GM11168 (cell line): ENCODE data around the gene YARS1.

Experiments
- in situ Hi-C: fragments of 300-500 bp; cut with MboI; formaldehyde crosslinking; loops from one replicate; pipeline ENCODE4 v1.12.0; 2022; ENCODE audit warnings: low sequenced_read_pairs; ENCODE audit not compliant: unreplicated experiment

YARS1 gene

DNA sequence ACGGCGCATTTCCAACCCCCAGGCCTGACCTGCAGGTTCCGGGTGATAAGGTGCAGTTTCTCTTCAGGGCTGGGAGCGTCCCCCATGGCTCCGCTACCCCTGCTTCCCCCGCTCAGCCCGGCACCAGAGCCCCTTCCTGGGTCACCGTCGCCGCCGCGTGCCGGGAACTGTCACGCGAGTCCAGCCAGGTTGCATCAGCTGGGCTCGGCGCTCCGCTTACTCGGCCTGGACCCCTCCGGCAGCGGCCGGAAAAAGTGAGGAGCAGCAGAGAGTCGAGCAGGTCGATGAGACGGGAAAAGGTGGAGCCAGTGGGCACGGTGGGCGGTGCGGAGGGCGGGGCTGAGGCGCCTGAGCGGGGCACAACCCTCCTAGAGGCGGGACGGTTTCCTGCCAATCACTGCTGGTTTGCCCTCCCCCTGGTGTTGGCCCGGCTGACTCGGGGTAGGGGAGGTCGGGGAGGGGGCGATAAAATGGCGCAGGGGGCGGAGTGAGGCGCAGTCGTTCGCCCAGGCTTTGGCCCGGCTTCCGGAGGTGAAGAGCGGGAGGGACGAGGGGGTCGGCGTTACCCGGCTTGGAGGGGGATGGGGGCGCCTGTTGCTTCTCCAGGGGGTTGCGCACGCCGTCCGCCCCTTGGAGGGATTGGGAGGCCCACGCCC is at the start of gene YARS1, which contains the start of gene S100PBP:
Gene YARS1 (minus strand): TSS at position 200 of the 656 bp plus-strand sequence. CDS start 114 bp downstream, at position 86.
Gene S100PBP (plus strand): TSS at position 495 of the 656 bp plus-strand sequence. CDS start 8,447 bp downstream, outside the sequence.
- in situ Hi-C loops, result no loop called here

DNA sequence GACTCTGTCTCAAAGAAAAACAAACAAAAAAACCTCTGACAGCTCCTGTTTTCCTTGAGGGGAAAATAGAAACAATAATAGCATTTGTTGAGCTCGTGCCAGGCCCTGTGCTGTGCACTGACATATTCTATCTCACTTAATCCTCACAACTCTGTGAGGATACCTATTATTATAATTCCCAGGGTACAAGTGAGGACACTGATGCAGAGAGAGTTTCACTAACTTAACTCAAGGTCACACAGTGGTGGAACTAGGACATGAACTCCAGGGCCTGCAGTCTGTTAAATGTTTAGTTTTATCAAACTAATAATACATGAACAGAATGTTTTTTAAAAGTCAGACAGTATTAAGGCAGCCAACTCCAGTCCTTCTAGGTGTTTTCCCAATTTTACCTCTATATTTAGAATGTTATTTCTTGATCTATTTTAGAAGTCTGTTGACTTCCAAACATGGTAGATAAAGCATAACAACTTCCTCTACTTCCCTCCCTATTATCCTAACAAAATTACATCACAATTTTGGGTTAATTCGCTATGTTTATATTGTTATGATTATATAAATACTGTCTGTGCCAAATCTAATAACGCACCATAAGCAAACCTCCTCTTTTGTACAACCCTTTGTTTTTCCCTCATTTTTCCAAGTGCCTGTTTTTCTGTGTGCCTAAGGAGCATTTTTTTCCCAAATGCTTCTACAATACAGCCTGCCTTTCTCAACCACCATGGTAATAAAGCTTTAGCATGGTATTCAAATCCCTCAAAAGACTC is 48.7 kb upstream of the YARS1 start:
- in situ Hi-C loops, result no loop called here

GRCh38 chr1:32864375-32865019 is 47.3 kb upstream of the YARS1 start:
- in situ Hi-C loops, result no loop called here

DNA sequence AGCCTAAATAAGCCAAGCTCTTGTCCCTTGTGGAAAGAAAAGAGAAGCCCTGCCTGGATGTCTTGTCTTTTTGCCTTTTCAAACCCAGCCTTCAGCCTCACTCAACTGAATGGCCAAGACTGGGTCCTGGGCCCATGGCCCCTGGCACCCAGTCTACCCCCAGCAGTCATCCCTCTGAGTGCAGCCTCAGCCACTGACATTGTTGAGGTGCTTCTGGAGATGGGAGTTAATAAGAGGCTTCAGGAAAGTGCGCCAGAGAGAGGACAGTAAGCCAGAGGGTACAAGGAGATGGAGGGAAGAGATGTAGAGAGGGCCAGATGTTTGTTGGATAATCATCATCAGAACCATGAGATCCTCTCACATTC is 46.7 kb upstream of the YARS1 start:
- in situ Hi-C loops, result no loop called here

- in situ Hi-C loops, result no loop called here
Measured at GRCh38 chr1:32863218-32863880, 46.2 kb upstream of the YARS1 start.

GRCh38 chr1:32861904-32862695 is 44.9 kb upstream of the YARS1 start:
- in situ Hi-C loops, result no loop called here

GRCh38 chr1:32860566-32860965 is 43.4 kb upstream of the YARS1 start:
- in situ Hi-C loops, result no loop called here

DNA sequence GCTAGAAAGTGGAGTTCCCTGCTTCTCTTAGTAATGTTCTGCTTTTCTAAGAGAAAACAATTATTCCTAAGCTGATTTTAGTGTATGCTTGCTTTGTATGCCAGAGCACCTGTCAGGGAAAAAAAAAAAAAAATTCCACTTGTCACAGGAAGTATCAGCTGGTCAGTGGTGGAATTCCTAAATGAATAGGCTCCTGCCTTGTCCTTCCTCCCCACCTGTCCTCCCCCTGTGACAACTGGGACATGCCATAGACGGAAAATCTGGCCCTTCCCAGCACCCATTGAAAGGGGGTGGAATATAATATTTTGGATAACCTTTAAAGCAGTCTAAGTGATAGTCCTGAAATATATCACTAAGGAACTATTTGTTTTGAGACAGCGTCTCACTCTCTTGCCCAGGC is 42.8 kb upstream of the YARS1 start:
- in situ Hi-C loops, result no loop called here

DNA sequence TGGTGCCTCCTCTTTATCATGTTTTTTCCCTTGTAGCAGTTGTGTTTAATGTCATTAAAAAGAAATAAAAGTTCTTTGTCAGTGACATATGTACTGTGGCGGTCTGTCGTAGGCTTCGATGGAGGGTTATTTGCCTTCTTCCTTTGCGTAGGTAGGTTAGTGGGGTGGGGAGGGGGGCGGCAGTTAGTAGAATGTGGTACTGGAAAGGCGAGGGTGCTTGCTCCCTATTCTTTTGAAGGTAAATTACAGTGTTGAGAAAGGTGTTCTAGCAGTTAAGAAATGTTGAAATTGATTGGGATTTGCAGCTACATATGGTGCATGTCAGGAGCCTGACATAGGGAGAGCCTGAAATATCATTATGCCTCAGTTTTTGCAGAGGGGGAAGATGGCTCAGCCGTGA is 41.6 kb upstream of the YARS1 start:
- in situ Hi-C loops, result no loop called here

DNA sequence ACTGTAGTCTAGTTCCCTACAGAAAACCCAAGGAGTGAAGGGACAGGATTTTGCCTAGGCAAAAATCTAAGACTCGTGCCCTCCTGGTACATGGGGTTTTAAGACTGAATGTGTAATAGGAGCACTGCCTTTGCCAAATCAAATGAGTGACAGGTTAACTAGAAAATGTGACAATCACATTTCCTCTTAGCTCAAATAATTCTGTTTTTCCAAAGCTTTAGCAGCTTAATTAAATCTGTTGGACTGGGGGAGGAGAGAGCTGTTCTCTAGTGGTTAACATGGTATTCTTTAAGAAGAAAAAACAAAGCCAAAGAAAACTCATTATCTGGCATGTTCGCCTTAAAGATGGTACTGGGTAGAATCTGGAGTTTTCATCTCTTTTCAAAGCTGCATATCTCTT is 41.0 kb upstream of the YARS1 start:
- in situ Hi-C loops, result no loop called here

DNA sequence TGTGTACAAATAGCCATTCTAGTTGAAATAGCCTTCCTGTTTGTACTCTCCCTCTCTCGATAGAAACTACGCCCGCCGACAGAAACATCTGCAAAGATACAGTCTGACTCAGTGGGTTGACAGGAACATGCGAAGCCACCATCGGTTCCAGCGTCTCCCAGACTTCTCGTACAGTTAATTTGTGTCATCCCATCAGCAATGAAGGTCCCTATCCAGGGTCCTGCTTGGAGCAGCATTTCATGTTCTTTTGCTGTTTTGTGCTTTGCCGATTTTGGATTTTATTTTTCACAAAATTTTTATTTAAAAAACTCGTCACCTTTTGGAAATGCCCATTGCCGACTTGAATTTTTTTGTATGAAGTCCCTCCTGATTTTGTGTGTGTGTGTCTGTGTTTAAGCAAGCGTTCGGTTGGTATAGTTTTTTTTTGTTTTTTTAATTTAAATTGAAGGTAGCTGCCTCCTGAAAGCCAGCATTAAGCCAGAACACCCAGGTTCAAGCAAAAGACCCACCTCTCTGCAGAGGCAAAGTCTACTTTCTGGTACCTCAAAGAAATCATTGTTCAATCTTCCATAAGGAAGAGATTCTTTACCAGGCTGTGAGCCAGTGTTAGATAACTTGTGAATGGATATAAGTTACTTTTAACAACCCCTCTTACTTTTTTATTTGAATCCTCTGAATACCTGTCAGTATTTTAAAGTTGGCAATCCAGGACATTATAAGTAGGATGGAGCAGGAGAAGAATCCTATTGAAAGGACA is 38.9 kb upstream of the YARS1 start:
- in situ Hi-C loops, result no loop called here

DNA sequence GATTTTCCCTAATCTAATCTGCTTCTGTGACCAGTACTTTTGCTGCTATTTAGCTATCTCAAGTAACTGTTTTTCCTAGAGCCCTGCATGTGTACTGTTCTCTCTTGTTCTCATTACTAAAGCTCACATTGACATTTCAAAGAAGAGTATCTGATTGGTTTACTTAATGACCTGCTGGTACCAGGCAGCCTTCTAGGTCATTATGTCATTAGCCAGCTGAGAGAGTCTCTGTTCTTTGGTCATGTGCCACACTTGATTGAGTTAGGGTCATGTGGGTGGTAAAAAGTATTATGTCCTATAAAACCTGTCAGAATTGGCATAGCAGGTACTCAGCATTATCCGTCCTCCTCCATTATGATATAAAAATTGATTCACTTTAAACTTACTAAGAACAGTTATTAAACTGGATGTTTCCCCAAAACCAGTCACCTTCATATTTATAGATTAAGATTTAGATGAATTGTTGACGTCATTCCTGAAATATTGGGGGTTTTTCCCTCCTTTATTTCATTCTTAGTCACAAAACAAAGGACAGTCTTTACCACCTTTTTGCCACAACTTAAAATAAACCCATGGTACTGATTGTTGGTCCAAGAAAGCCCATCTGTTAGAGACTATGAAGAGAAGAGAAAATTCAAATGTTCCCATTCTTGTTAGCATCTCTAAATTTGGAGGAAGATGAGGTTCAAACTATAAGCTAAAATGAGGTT is 31.4 kb upstream of the YARS1 start:
- in situ Hi-C loops, result no loop called here

- in situ Hi-C loops, result no loop called here
Measured at GRCh38 chr1:32831878-32832277, 14.7 kb upstream of the YARS1 start.

DNA sequence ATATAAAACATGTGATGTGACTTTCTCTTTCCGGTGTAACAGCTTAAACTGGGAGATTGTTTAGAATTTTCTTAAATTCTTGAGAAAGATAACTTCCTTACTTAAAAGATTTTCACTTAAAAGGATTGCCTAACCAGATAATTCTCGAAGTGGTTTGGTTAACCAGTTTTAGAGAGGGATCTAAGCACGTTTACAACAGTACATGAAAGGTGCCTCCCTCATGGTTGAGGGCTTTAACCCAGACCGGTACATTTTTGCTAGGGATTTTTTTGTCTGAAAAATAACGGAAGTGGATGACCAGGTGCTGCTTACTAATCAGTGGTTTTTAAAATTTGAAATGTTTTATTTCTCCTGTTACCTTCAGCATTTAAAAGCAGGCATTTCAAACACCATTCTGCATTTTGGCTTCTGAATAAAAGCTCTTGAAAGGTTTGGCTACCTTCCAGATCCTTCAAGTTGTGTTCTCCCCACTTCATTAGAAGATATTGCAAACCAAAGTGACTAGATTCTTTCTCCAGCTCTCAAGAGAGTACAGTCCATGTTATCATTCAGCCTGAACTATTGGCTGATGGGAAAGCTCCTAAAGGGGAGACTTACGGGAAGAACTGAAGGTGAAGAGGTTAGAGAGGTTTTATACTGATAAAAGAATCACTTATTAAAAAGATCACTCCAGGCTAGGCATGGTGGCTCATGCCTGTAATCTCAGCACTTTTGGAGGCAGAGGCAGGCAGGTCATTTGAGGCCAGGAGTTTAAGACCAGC is 13.1 kb upstream of the YARS1 start:
- in situ Hi-C loops, result no loop called here

GRCh38 chr1:32828341-32828740 is 11.2 kb upstream of the YARS1 start:
- in situ Hi-C loops, result no loop called here

DNA sequence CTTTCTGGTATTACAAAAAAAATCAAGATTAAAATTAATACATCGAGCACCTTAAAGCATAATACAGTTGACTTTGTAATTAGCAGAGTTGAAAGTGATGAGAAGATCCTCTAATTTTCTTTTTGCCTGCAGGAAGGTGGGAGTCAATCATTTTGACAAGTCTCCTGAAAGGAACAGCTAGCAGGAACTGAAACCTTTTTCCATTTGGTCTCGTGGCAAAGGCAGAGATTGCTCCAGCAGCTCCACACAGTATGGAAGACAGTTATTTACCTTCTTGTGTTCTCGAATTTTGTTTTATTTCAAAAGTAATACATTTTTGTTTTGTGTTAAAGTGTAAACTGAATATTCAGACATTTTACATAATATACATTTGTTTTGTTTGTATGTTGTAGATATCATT is 8.0 kb upstream of the YARS1 start:
- in situ Hi-C loops, result no loop called here

GRCh38 chr1:32818804-32819541 is 1.8 kb upstream of the YARS1 start:
- in situ Hi-C loops, result no loop called here
